ENCODE results near the gene TMEM235.

The TMEM235 gene

DNA sequence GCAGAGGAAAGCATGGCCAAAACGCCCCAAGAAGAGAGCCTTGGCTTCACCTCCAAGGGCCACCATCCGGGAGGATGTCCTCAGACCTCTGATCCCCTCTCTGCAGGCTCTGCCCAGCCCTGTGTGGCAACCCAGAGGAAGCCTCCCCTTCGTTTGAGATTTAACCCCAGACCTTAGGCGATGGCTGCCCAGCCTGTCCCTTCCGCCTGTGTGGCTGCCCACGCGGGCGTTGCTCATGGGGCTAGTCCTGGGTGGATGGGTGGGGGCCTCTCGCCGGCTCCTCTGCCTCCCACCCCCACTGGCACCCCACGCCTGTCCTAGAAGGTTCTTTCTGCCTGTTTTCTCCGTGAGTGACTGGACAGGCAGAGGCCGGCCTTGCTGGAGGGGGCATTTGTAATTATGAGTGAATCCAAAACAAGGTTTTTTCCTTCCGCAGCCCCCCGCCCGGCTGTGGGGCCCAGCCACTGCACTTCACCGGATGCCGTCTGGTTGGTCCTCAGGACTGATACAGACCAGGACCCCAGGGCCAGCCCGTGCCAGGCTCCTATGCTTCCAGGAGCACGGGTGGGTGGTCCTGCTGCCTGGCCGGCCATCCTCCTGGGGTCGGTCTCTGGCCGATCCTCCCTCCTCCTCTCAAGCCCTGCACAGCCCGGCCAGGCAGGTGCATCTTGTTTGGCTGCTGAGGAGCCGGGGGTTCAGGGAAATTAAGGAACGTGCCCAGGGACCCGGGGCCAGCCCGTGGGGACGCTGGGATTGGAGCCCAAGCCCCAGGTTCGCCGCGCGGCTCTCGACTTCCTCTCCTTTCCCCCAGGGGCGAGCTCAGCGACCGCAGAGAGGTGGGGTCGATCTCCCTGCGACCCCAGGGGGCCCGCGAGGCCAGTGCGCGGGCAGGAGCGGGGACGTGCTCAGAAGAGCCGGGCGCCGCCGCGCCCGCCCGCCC is at the start of gene TMEM235:
TSS of gene TMEM235 (plus strand) at position 636 of the 940 bp plus-strand sequence. CDS start 393 bp downstream, outside the sequence.
- DNase-seq (ENCODE audit: low spot score): no peak

- DNase-seq (ENCODE audit: low spot score): no peak
Measured at GRCh38 chr17:78182504-78182903, 48.9 kb upstream of the TMEM235 start.

DNA sequence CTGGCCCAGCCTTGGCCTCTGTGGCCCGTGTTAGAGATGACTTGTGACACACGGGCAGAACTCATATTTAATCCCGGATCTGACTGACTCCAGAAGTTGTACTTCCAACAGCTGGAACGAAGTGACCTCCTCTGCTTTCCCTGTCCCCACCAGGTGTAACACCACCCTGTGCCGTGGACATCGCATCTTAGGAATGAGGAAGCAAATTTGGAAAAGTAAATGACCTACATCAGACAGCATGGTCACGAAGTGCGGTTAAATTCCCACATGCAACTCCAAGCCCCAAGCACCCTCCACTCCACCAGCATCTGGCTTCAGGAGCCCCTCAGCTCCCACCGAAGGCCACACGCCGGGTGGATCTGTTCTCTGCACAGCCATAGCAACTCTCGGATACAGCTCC is 47.5 kb upstream of the TMEM235 start:
- no peak for DNase-seq (ENCODE audit: low spot score)

GRCh38 chr17:78184351-78184750 is 47.1 kb upstream of the TMEM235 start:
- no peak for DNase-seq (ENCODE audit: low spot score)

GRCh38 chr17:78184868-78185267 is 46.6 kb upstream of the TMEM235 start:
- no peak for DNase-seq (ENCODE audit: low spot score)

- DNase-seq (ENCODE audit: low spot score): peak; percentile 49
Measured at GRCh38 chr17:78185981-78186691, 45.3 kb upstream of the TMEM235 start.

DNA sequence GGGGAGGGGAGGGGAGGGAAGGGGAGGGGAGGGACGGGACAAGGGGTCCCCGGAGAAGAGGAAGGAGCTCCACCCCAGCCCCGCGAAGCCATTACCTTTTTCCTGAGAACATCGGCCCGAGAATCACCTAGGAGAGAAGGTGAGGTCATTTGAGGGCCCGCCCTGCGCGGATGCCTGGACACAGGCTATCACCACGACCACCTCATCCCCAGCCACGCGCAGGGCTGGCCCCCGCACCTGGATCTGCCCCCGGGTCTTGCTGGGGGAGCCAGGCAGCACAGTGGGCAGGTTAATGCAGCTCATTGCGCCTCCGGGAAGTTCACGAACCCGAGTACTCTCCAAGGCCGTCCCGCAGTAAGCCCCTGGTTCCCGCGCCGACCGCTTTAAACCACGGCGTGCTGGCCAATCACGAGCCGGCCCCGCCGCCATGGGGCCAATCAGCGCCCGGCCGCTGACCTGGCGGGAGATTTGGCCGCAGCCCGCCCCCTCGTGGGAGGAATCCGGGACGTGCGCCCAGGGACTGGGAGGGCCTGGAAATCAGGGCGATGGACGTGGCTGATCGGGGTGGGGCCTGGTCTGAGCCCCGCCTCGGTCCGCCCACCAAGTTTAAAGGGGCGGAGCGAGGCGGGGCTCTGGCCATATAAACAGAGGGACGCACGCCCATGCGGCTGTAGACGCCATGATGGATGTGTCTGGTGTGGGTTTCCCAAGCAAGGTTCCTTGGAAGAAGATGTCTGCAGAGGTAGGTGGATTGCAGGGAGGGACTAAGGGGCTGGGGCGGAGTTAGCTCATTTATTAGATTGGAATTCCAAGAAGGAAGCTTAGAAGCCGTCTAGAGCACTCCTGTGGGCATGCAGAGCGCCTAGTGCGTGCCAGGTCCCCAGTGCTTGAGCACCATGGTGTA is 44.5 kb upstream of the TMEM235 start, which contains the start of the genes AFMID and TK1:
TSS of gene AFMID (plus strand) at position 671 of the 904 bp plus-strand sequence. CDS start at position 680, 9 bp downstream.
TSS of gene TK1 (minus strand) at position 361 of the 904 bp plus-strand sequence. CDS start at position 303, 58 bp downstream.
- DNase-seq (ENCODE audit: low spot score): peak; percentile 95

DNA sequence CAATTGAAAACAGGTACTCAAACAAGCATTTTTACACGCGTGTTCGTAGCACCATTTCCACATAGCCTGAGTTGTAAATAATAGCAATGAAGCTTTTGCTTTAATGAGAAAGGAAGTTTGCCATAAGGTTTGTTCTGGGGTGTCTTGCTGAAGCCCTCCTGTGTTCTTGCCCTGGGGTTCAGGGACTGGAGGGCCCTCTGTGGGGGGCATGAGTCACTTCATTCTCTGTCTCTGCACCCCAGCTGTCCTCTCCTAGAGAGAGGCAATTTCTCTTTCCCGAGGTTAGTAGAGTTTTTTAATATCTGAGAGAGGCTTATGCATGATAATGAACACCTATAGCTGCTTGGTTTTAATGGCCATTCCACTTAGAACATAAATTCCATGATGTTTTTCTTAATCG is 34.7 kb upstream of the TMEM235 start:
- no peak for DNase-seq (ENCODE audit: low spot score)

- no peak for DNase-seq (ENCODE audit: low spot score)
Measured at GRCh38 chr17:78197147-78197832, 34.1 kb upstream of the TMEM235 start.

GRCh38 chr17:78200451-78200850 is 31.0 kb upstream of the TMEM235 start:
- no peak for DNase-seq (ENCODE audit: low spot score)

- no peak for DNase-seq (ENCODE audit: low spot score)
Measured at GRCh38 chr17:78202666-78203065, 28.8 kb upstream of the TMEM235 start.

DNA sequence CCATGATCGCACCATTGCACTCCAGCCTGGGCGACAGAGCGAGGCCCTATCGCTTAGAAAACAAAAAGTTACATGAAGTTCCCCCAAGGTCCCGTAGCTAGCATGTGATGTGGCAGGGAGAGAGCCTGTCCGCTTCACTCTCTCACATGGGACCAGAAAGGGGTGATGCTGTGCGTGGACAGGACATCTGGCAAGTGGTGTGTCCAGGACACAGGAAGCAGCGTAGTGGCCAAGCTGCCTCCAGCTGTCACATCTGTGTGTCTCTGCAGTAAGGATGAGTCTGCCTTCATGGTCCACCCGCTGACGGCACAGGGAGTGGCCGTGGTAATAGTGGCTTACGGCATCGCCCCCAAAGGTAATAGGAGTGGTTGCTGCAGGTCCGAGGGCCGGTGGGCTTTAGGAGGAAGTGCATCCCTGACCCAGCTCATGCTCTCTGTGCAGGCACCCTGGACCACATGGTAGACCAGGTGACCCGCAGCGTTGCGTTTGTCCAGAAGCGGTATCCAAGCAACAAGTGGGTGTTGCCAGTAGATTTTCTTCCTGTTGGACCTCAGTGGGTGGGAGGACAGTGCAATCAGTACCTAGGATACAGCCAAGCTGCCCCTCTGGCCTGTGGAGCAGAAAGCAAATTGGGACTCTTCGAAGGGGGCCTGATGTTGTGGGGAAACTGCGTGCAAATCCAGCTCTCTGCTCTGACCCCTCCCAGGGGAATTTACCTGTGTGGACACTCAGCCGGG is 26.9 kb upstream of the TMEM235 start:
- no peak for DNase-seq (ENCODE audit: low spot score)

DNA sequence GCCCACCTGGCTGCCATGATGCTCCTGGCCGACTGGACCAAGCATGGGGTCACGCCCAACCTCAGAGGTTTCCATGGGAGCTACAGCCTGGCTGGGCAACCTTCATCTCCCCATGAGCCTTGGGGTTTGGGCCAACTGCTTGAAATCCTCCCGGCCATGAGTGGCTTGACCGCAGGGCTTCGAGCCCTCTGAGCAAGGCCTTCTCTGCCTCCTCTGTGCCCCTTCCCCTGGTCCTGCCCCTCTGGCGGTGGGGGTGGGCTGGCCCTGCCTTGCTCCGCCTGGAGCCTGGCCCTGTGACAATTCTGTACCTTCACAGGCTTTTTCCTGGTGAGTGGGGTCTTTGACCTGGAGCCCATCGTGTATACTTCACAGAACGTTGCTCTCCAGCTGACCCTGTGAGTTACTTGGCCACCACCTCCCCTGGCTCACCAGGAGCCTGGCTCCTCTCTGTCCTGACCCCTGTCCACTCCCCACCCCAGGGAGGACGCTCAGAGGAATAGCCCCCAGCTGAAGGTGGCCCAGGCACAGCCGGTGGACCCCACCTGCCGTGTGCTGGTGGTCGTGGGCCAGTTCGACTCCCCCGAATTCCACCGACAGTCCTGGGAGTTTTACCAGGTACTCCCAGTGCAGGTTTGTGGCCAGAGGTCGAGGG is 26.2 kb upstream of the TMEM235 start:
- DNase-seq (ENCODE audit: low spot score): no peak

GRCh38 chr17:78206298-78206697 is 25.1 kb upstream of the TMEM235 start:
- no peak for DNase-seq (ENCODE audit: low spot score)

GRCh38 chr17:78208486-78208885 is 22.9 kb upstream of the TMEM235 start:
- no peak for DNase-seq (ENCODE audit: low spot score)

GRCh38 chr17:78210111-78210510 is 21.3 kb upstream of the TMEM235 start:
- DNase-seq (ENCODE audit: low spot score): no peak

DNA sequence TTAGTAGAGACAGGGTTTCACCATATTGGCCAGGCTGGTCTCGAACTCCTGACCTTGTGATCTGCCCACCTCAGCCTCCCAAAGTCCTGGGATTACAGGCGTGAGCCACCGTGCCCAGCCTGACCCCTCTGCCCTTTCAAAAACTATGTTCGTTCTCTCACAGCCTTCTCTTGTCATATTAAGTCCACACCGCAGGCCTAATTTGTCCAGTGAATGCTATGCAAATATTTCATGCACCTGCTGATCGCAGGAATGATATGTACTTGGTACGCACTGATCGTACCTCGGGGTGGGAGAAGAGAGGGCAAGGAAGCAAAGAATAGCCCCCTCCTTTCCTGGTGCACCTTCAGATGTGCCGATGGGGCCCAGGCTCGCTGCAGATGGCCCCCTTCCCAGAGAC is 20.4 kb upstream of the TMEM235 start:
- no peak for DNase-seq (ENCODE audit: low spot score)

- DNase-seq (ENCODE audit: low spot score): peak; percentile 85
Measured at GRCh38 chr17:78214016-78214705, 17.3 kb upstream of the TMEM235 start, which contains the start of gene BIRC5. Gene BIRC5 (plus strand): TSS chr17:78214253. CDS start chr17:78214317, 64 bp downstream.

- no peak for DNase-seq (ENCODE audit: low spot score)
Measured at GRCh38 chr17:78214706-78215061, 16.7 kb upstream of the TMEM235 start.
